Measurements from ENCODE around the gene ASPSCR1.

DNA sequence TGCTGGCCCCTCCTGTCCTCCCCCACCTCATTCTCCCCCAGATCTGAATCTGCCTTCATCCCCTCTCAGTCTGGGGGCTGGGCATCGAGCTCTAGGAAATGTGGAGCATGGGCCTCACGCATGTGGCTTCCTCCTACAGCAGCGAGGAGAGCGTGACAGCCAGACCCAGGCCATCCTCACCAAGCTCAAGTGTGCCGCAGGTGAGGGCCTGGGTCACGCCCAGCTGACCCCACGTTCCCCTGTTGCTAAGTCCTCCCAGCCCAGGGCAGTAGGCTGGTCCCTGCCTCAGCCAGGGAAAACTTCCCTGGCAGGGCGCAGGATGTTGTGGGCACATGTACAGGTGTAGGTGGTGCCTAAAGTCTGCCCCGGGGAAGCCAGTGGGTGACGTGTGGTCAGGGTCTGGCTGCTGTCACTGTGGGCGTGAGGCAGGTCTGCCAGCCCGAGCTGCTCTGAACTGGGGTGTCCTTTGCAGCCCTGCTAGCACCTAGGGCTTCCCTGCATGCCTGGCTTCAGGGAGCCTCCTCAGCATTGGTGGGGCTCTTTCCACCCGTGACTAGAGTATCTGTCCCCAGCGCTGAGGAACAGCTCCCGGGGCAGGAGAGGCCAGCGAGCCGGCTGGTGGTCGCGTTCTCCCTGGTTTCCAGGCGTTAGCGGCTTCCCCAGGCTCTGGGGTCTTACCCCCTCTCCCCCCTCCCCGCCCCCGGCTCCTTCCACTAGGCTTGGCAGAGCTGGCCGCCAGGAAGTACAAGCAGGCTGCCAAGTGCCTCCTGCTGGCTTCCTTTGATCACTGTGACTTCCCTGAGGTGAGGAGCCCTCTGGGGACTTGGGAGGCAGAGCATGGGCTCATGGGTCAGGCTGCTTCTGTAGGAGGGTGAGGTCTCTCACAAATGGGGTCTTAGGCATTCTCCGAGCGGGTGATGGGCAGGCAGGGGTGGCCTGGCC is 77.9 kb downstream of the ASPSCR1 start:
- TF ChIP-seq, protein P1, sequence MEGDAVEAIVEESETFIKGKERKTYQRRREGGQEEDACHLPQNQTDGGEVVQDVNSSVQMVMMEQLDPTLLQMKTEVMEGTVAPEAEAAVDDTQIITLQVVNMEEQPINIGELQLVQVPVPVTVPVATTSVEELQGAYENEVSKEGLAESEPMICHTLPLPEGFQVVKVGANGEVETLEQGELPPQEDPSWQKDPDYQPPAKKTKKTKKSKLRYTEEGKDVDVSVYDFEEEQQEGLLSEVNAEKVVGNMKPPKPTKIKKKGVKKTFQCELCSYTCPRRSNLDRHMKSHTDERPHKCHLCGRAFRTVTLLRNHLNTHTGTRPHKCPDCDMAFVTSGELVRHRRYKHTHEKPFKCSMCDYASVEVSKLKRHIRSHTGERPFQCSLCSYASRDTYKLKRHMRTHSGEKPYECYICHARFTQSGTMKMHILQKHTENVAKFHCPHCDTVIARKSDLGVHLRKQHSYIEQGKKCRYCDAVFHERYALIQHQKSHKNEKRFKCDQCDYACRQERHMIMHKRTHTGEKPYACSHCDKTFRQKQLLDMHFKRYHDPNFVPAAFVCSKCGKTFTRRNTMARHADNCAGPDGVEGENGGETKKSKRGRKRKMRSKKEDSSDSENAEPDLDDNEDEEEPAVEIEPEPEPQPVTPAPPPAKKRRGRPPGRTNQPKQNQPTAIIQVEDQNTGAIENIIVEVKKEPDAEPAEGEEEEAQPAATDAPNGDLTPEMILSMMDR (IDR thresholded peaks at IDR 0.05) = no peak
- TF ChIP-seq POLR2A (IDR thresholded peaks at IDR 0.05) = no peak

Data from testis (tissue), 2 donors.